Endometrium (tissue), 2 donors: ENCODE results near the gene CHAT.

Experiments
- FAIRE-seq: peaks from 2 replicates; lab custom pipeline; 2012; peaks lifted over from hg19 to GRCh38; lab: Jason Lieb, UNC
- donor health status: control.
- donor health status: control.

The CHAT gene

GRCh38 chr10:49597426-49598163, 16.2 kb upstream of the CHAT start:
- FAIRE-seq, result no peak

GRCh38 chr10:49598164-49598856, 15.5 kb upstream of the CHAT start:
- no peak for FAIRE-seq

DNA sequence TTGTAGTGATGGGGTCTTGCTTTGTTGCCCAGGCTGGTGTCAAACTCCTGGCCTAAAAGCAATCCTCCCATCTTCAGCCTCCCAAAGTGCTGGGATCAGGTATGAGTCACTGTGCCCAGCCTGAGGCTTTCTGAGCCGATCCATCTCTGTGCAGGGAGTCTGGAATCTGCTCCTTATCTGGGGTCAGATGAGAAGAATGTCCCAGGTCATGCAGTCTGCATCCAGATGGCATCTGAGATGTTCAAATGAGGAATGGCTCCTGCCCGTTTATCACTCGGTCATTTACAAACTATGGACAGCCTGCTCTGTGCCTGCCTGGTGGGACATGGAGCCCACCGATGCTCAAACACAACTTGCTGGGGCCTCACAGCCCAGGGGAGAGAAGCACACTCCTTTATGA, 14.9 kb upstream of the CHAT start:
- no peak for FAIRE-seq

DNA sequence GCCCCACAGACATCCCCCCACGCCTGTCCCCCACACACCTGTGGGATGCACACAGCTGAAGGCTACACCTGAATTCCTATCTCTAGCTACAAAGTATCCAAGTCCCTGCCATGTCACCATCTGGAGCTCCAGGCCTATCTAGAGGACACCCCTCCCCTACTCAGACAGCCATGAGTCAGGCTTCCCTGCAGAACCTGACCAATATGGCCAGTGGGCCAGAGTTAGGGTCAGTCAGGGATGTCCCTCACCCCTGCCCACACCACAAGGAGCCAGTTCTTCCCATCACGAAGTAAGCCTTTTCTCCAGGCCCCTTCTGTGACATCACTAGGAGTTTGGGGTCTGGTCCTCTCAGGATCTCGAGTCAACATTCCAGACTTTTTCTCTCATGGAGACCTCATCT, 14.3 kb upstream of the CHAT start:
- FAIRE-seq, result no peak

GRCh38 chr10:49600046-49600445, 13.8 kb upstream of the CHAT start:
- FAIRE-seq, result no peak

- no peak for FAIRE-seq
Measured at GRCh38 chr10:49600781-49601400, 12.9 kb upstream of the CHAT start.

DNA sequence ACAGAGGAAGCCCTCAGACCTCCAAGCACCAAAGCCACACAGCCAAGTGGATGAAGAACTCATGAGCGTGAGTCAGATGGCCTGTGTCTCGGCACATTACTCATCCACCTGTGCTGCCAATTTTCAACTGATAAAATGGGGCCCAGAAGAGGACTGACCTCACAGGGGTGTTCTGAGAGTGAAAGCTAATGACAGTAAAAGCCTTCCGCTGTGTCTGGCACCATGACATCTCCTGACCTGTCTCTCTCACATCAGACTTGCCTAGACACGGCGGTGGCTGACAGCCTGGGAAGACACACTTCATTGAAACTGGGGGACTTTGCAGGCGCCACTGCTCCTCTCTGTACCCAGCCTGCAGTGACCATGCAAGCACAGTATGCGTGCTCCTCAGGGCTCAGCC, 12.0 kb upstream of the CHAT start:
- no peak for FAIRE-seq

GRCh38 chr10:49602380-49603023, 11.3 kb upstream of the CHAT start:
- no peak for FAIRE-seq

DNA sequence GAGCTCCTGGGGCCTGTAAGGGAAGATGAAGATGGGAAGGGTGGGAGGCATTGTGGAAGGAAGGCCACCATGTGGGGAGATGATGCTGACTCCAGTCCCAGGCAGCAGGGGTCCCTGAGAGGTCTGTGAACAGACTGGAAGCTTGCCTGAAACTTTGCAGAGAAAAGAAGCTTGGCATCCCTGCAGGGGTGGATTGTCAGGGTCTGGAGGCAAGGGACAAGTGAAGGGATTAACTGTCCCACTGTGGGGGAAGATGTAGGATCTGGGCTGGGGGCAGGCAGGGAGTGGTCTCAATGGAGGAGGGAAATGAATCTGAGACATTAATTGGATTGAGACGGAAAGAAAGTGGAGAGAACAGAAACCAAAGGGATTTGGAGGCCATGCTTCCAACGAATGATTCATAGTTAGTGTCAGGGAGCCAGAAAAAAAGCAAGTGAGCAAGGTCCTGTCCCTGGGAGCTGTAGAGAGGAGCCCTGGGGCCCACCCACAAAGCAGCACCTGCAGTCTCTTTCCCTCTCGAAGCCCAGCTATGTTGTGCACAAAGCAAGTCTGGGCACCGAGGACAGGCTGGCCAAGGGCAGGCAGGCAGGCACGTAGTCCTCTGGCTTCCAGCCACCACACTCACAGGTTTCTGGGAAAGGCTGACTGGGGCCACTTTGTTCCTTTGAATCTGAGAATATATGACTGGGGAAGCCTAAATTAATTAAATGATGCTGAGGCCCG, 8.5 kb upstream of the CHAT start:
- no peak for FAIRE-seq

DNA sequence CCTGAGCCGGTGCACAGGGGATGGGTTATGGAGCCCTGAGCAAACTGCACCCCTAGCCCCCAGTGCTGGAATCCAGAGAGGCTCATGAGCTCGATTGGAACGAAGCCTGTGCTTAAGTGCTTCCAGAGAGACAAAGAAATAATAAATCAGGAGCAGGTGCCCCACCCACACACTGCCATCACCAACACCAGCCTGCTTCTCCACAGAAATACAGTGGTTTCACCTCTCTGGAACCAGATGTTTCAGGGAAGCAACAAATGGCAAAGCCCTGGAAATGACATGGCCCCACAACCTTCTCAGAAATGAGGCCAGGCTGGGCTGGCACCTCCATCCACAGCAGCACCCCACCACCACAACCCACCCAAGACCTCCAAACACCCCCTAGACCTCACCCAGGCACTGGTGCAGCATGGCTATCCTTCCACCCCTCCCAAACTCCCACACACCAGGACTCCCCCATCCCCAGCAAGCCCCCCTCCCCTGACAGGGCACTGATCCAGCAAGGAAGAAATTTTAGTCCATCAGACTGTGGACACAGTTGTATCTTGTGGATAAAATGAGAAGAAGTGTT, 7.8 kb upstream of the CHAT start:
- FAIRE-seq, result no peak

GRCh38 chr10:49606981-49607535, 6.8 kb upstream of the CHAT start:
- no peak for FAIRE-seq

DNA sequence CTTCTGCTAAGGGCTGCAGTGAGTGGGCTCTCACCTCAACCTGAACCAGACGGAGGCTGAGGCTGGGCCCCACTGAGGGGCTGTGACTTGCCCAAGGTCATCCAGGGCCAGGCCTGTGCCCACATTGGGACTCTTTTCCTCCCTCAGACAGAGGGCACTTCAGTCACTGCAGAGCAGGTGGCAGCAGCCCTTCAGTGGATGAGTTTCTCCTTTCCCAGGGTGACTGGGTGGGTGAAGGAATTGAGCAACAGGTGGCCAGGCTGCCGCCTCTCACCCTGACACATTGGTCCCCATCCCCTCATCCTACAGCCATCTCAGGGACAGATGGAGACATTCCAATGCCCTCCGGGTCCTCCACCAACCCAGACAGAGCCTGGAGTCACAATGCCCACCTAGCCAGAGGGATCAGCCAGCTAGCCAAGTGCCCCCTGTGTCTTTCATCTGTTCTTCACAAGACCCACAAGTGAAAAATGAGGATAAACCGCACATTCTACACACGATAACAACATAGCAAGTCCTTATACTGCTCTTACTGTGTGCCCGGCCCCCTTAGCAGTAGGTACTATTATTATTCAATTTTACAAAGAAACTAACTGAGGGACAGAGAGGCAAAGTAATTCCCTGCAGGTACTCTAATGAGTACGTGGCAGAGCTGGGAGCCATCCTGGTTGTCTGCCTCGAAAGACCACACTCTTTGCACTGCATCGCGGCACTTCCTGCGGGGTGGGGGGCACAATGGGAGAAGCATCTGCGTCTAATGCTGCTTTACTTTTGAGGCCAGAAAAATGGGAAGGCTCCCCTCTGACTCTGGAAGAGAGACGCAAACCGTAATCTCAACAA, 5.5 kb upstream of the CHAT start:
- FAIRE-seq, result no peak

GRCh38 chr10:49609006-49609282, 4.9 kb upstream of the CHAT start:
- FAIRE-seq, result no peak

DNA sequence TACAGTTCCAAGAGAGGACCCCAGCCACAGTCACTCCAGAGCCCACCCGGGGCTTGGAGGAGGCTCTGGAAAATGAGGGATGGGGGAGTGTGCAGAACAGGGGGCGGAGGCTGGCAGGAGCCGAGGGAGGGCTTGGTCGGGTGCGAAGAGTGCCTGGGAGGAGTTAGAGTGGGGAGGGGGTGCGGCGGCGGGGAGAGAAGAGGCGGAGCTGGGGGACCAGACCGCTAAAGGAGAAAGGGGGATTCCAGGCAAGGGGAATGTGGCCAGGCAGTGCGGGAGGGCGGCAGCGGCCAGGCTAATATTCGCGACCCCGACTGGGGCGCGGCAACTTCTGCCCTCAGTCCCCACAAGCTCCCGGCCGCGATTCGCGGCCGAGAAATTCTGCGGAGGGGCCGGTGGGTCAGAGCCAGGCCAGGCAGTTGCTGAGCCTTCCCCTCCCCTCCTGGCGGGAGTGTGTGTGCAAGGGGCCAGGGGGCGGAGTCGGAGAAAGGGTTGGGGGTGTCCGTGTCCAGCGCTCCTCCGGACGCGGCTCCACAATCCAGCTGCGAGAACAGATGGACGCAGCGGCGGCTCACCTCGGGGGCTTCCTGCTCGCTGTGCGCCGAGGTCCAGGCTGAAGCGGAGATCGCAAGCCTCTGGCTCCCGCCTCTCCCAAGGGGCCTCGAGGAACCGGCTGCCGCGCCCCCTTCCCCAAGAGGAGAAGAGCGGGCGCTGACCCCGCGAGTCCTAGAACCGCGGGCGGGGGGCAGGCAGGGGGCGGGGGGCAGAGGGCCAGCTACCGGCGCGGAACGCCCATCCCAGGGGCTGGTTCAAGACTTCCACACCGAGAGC, 4.3 kb upstream of the CHAT start:
- FAIRE-seq, result no peak

DNA sequence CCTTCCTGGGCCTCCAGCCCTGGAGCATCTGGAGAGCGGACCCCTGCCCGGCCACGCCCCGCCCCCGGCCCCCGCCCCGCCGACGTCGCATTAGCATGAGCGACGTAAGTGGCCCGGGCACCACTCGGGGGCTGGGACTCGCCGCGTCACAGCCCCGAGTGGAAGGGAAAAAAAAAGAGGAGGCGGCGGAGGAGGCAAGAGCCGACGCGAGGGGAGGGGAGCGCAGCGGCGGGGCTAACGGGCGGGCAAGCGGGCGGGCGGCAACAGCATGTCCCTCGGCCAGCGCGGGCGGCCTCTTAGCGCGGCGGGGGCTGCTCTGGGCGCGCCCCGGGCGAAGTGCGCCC, 3.8 kb upstream of the CHAT start, which contains the start of gene SLC18A3:
SLC18A3 (plus strand) TSS at position 197 of the 344 bp plus-strand sequence. CDS start 431 bp downstream, outside the sequence.
- no peak for FAIRE-seq

DNA sequence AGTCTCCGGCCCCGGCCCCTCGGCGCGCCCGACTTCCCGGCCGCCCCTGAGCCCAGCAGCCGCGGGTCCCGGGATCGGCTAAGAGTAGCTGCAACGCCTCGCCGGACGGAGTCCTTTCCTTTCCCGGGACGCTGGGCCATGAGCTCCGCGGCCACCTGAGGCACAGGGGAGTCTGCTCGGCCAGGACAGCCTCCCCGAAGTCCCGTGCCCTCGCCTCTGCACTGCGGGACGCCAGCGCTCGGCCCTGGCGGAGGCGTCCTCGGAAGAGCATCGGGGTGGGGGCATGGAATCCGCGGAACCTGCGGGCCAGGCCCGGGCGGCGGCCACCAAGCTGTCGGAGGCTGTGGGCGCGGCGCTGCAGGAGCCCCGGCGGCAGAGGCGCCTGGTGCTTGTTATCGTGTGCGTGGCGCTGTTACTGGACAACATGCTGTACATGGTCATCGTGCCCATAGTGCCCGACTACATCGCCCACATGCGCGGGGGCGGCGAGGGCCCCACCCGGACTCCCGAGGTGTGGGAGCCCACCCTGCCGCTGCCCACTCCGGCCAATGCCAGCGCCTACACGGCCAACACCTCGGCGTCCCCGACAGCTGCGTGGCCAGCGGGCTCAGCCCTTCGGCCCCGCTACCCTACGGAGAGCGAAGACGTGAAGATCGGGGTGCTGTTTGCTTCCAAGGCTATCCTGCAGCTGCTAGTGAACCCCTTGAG, 3.2 kb upstream of the CHAT start:
- FAIRE-seq, result no peak

- FAIRE-seq, result no peak
Measured at GRCh38 chr10:49611166-49611815, 2.5 kb upstream of the CHAT start.

GRCh38 chr10:49611816-49612512, 1.9 kb upstream of the CHAT start:
- no peak for FAIRE-seq
